ENCODE results near the gene EXOC4. TPM values are rescaled to one million over a fixed set of nuclear protein-coding genes. Genes with fewer than 3 reads are reported as not detected.

Gene EXOC4
- total RNA-seq, 1 donor from 2014 or later = 99.2 TPM

DNA sequence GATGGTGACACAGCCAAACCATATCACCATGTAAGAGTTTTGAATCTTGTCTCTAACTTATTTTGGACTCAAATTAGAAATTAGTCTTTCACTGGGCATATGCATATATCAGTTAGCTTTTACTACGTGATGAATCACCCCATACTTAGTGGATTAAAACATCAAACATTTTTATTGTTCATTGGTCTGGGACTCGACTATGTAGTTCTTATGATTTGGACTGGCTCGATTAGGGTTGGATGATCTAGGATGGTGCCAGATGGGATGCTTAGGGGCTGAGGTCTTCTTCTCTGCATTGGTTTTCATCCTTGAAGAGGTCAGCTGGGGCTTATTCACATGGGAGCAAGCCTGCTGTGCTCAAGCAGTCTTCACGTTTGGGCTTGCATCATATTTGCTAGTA, 264.9 kb downstream of the EXOC4 start:
- Histone ChIP-seq H3K36me3 (no peaks in the 10 kb centered on the region), H3K4me3 (no peak overlapping the region), H3K27ac (no peak overlapping the region), H3K9me3 (no peaks in the 10 kb centered on the region), H3K4me1 (no peaks in the 10 kb centered on the region), H3K27me3 (no peaks in the 10 kb centered on the region)
- DNase-seq (ENCODE audit: extremely low spot score in 2 of 2) = no peak
- intact Hi-C loops (cut with DNase I) = no loop called here
- no peak for TF ChIP-seq POLR2A (IDR thresholded peaks at IDR 0.05)
- TF ChIP-seq, protein P1, sequence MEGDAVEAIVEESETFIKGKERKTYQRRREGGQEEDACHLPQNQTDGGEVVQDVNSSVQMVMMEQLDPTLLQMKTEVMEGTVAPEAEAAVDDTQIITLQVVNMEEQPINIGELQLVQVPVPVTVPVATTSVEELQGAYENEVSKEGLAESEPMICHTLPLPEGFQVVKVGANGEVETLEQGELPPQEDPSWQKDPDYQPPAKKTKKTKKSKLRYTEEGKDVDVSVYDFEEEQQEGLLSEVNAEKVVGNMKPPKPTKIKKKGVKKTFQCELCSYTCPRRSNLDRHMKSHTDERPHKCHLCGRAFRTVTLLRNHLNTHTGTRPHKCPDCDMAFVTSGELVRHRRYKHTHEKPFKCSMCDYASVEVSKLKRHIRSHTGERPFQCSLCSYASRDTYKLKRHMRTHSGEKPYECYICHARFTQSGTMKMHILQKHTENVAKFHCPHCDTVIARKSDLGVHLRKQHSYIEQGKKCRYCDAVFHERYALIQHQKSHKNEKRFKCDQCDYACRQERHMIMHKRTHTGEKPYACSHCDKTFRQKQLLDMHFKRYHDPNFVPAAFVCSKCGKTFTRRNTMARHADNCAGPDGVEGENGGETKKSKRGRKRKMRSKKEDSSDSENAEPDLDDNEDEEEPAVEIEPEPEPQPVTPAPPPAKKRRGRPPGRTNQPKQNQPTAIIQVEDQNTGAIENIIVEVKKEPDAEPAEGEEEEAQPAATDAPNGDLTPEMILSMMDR (IDR thresholded peaks at IDR 0.05) = no peak

DNA sequence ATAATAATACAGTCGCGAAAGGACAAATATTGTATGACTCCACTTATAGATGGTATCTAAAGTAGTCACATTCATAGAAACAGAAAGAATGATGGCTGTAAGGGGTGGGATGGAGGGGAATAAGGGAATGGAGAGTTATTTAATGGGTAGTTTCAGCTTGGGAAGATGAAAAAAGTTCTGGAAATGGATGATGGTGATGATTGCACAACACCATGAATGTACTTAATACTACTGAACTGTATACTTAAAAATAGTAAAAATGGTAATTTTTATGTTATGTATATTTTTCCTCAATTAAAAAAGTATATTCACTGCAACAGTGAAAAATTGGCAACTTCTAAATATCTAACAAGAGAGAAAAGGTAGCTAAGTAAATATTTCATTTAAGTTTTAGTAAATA, 265.8 kb downstream of the EXOC4 start:
- no peaks in the 10 kb centered on the region for H3K27me3 ChIP-seq
- intact Hi-C loops (cut with DNase I) = no loop called here
- no peak overlapping the region for H3K4me3 ChIP-seq
- TF ChIP-seq POLR2A (IDR thresholded peaks at IDR 0.05) (no peak), POLR2AphosphoS5 (IDR thresholded peaks at IDR 0.05; ENCODE audit: insufficient read depth in 1 of 2, low read depth in 1 of 2) (no peak)
- TF ChIP-seq, protein P1 (IDR thresholded peaks at IDR 0.05) = no peak
- DNase-seq (ENCODE audit: extremely low spot score in 2 of 2) = no peak
- no peaks in the 10 kb centered on the region for H3K36me3 ChIP-seq
- no peaks in the 10 kb centered on the region for H3K9me3 ChIP-seq
- no peak overlapping the region for H3K27ac ChIP-seq
- no peaks in the 10 kb centered on the region for H3K4me1 ChIP-seq

DNA sequence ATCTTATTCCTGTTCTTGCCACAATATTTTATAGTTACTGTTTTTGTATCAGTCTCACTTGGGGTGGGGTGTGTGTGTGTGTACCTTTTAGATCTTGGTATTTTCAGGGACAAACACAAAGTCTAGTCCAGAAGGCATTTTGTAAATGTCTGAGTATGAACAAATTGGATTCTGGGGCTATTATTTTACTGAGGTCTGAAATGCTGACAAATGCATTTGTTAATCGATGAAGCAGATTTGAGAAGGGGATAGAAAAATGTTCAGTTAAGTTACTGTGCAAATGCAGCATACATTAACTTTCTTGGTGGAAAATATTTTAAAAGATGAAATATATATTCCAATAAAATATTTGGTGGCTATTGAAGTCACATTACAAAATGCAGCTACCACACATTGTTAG, 267.4 kb downstream of the EXOC4 start:
- intact Hi-C loops (cut with DNase I) = no loop called here
- Histone ChIP-seq H3K27me3 (no peaks in the 10 kb centered on the region), H3K36me3 (no peaks in the 10 kb centered on the region), H3K4me3 (no peak overlapping the region), H3K4me1 (no peaks in the 10 kb centered on the region), H3K27ac (no peak overlapping the region), H3K9me3 (no peaks in the 10 kb centered on the region)
- no peak for DNase-seq (ENCODE audit: extremely low spot score in 2 of 2)
- TF ChIP-seq, protein P1 (IDR thresholded peaks at IDR 0.05) = no peak
- TF ChIP-seq POLR2AphosphoS5 (IDR thresholded peaks at IDR 0.05; ENCODE audit: insufficient read depth in 1 of 2, low read depth in 1 of 2) (no peak), POLR2A (IDR thresholded peaks at IDR 0.05) (no peak)

DNA sequence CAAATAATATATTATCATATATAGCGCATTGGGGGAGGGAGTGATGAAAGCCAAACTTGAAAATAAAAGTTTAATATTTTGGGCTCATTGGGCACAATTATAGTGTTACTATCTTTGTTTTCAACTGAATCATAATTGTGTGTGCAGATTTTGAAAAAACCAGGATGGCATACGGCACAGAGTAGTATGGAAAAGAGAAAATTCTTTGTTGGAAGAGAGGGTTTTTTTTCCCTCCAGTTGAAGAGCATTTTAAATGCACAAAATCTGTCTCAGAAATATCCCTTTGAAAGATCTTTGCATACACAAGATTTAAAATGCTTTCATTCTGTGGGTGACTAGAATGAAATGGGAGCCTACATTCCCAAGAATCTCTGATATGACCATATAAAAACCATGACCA, 269.6 kb downstream of the EXOC4 start:
- no peaks in the 10 kb centered on the region for H3K9me3 ChIP-seq
- no peak for DNase-seq (ENCODE audit: extremely low spot score in 2 of 2)
- H3K36me3 ChIP-seq = no peaks in the 10 kb centered on the region
- no peaks in the 10 kb centered on the region for H3K27me3 ChIP-seq
- no peak overlapping the region for H3K4me3 ChIP-seq
- intact Hi-C loops (cut with DNase I) = no loop called here
- H3K27ac ChIP-seq = no peak overlapping the region
- TF ChIP-seq POLR2AphosphoS5 (IDR thresholded peaks at IDR 0.05; ENCODE audit: insufficient read depth in 1 of 2, low read depth in 1 of 2) (no peak), POLR2A (IDR thresholded peaks at IDR 0.05) (no peak)
- TF ChIP-seq, protein P1 (IDR thresholded peaks at IDR 0.05) = no peak
- H3K4me1 ChIP-seq = no peaks in the 10 kb centered on the region

DNA sequence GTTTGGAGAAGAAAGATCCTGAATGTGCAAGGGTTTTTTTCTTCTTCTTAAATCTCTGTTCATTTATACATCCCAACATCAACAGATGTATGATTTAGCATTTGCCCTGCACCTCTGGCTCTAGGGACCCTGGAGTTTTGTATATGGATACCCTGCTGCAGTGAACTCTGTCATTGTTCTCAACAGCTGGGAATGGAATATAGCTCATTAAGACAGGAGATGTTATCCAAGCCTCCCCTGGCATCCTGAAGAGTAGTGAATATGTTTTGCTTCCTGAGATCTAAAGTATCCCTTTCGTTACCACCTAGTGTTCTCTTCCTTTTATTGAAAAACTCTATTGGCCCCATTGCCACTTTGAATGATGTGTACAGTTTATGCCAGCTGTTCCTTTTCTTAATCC, 275.9 kb downstream of the EXOC4 start:
- intact Hi-C loops (cut with DNase I) = no loop called here
- Histone ChIP-seq H3K27me3 (no peaks in the 10 kb centered on the region), H3K27ac (no peak overlapping the region), H3K4me1 (no peaks in the 10 kb centered on the region), H3K9me3 (no peaks in the 10 kb centered on the region), H3K36me3 (no peaks in the 10 kb centered on the region), H3K4me3 (no peak overlapping the region)
- TF ChIP-seq POLR2AphosphoS5 (IDR thresholded peaks at IDR 0.05; ENCODE audit: insufficient read depth in 1 of 2, low read depth in 1 of 2) (no peak), POLR2A (IDR thresholded peaks at IDR 0.05) (no peak)
- TF ChIP-seq, protein P1 (IDR thresholded peaks at IDR 0.05) = no peak
- DNase-seq (ENCODE audit: extremely low spot score in 2 of 2) = no peak

Measured in vagina (tissue), 2 donors.